Esophagus squamous epithelium (tissue), 5 donors: Measurements from ENCODE around the gene MGMT. TPM values are rescaled to one million over a fixed set of nuclear protein-coding genes. Genes with fewer than 3 reads are reported as not detected.

Experiments used
- DNase-seq: peaks from one replicate; lab custom pipeline; 2025; lab: John Stamatoyannopoulos, UW
- H3K27ac ChIP-seq, 4 donors: fragments of 200-600 bp; sonication (generic); one replicate each; pipeline ENCODE4 v1.5.1; 2016 to 2019; ENCODE audit warnings: mild to moderate bottlenecking in 1 of 4
- H3K27me3 ChIP-seq, 4 donors: fragments of 200-600 bp; sonication (generic); 1 replicate in 3 of 4; 2 replicates in 1 of 4; pipeline versions ENCODE4 v1.5.1 to v1.6.0; 2017 to 2021; ENCODE audit warnings: antibody characterized with exemption in 1 of 4
- H3K36me3 ChIP-seq, 3 donors: fragments of 200-600 bp; sonication (generic); one replicate each; pipeline ENCODE4 v1.5.1; 2016 to 2019
- H3K4me1 ChIP-seq, 3 donors: fragments of 200-600 bp; sonication (generic); one replicate each; pipeline ENCODE4 v1.5.1; 2017 to 2019
- H3K4me3 ChIP-seq, 4 donors: fragments of 200-600 bp; sonication (generic); 1 replicate in 3 of 4; 2 replicates in 1 of 4; pipeline ENCODE4 v1.5.1; 2016 to 2019; ENCODE audit warnings: mild to moderate bottlenecking in 2 of 4, moderate library complexity in 1 of 4
- H3K9me3 ChIP-seq, 3 donors: fragments of 200-600 bp; sonication (generic); one replicate each; pipeline ENCODE4 v1.5.1; 2016 to 2019
- POLR2A ChIP-seq, 4 donors: fragments of 450-650 bp; IDR thresholded peaks; one replicate each; pipeline ENCODE4 v1.6.1; 2017; ENCODE audit warnings: antibody characterized with exemption in 4 of 4, mild to moderate bottlenecking in 4 of 4, moderate library complexity in 3 of 4
- WGBS, 2 donors: methylation state at CpG; one replicate each; pipeline ENCODE4 v1.1.5; 2018; 5-methylcytosine and 5-hydroxymethylcytosine counted together
- intact Hi-C: fragments of 100-400 bp; cut with DNase I; formaldehyde crosslinking; loops from one replicate; pipeline ENCODE4 v1.15.0; 2022
- total RNA-seq, 4 donors: library from RNA; depleted of rRNA; stranded (reverse); fragments of >200 nt; gene quantifications; one replicate each; pipeline ENCODE4 v1.1.0, GENCODE V29; 2016
- TF ChIP-seq, protein P1 (sequence below), 6 experiments: fragments of 450-650 bp in 4 of 6; fragments of 200-600 bp in 2 of 6; sonication (generic) in 2 of 6; IDR thresholded peaks; one replicate each; pipeline ENCODE4 v1.5.1; 2016 to 2019; ENCODE audit warnings: antibody characterized with exemption in 6 of 6, mild to moderate bottlenecking in 4 of 6, moderate library complexity in 4 of 6
- donor health status: DM: yes; HTN: yes; CAD: no.

Gene MGMT
- total RNA-seq, 4 donors from 2014 or later: 15.6 to 28.8 (median 18.4) TPM

DNA sequence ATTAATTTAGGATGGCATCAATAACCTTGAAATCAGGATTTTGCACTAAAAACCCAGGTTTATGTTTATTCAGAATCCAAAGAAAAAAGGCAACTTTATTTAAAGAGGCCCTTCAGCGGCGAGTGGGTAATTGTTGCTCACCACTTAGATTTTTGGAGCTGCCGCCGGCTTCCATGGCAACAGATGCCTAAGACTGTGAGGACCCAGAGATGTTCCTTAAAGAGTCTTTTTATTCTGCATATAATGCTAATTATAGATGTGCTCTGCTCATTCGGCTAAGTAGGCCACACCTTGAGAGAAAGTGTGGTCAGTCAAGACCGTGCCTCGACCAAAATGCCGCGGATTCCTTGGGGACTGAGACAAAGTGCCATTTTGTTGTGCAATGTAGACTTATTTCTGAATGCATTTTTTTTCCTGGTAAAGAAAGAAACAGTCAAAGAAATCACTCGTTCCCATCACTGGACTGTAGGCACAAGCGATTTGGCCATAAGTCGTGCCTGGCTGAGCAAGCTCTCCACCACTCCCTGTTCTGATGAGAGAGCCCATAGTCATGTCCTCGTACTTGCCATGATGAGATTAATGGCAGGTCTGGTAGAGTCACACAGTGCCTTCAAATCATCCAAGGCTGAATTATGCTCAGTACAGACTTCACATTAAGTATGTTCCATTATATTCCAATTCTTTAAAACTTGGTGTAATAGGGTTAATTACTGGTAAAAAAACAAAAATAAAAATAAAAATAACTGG, 21.4 kb upstream of the MGMT start:
- no peak overlapping the region for H3K27ac ChIP-seq
- WGBS, 2 donors: 85 to 88% methylated on average over 13 of the region's 13 CpGs
- no peaks in the 10 kb centered on the region for H3K4me1 ChIP-seq
- H3K9me3 ChIP-seq: no peaks in the 10 kb centered on the region
- intact Hi-C loops: no loop called here
- TF ChIP-seq, protein P1, sequence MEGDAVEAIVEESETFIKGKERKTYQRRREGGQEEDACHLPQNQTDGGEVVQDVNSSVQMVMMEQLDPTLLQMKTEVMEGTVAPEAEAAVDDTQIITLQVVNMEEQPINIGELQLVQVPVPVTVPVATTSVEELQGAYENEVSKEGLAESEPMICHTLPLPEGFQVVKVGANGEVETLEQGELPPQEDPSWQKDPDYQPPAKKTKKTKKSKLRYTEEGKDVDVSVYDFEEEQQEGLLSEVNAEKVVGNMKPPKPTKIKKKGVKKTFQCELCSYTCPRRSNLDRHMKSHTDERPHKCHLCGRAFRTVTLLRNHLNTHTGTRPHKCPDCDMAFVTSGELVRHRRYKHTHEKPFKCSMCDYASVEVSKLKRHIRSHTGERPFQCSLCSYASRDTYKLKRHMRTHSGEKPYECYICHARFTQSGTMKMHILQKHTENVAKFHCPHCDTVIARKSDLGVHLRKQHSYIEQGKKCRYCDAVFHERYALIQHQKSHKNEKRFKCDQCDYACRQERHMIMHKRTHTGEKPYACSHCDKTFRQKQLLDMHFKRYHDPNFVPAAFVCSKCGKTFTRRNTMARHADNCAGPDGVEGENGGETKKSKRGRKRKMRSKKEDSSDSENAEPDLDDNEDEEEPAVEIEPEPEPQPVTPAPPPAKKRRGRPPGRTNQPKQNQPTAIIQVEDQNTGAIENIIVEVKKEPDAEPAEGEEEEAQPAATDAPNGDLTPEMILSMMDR (IDR thresholded peaks at IDR 0.05): no peak
- TF ChIP-seq POLR2A (IDR thresholded peaks at IDR 0.05): no peak
- no peak overlapping the region for H3K4me3 ChIP-seq
- DNase-seq: no peak
- no peaks in the 10 kb centered on the region for H3K36me3 ChIP-seq
- H3K27me3 ChIP-seq: no peaks in the 10 kb centered on the region

DNA sequence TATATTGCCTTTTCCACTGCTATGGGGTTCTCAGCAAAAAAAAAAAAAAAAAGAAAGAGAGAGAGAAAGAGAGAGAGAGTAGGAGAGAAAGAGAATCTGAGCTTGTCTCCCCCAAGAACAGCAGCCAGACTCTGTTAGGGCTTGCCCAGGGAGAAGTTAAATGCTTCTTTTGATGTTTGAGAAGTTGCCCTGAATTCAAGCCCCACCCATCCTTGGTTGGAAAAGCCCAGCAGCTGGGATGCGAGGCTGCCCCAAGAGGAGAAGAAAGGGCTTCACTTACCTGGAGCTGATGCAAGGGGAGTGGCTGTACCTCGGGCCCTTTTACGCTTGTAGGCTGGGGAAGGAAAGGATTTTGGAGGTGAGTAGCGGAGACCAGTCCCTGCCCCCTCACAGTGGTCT, 20.9 kb upstream of the MGMT start:
- intact Hi-C loops: no loop called here
- Histone ChIP-seq H3K9me3 (no peaks in the 10 kb centered on the region), H3K36me3 (no peaks in the 10 kb centered on the region), H3K4me1 (no peaks in the 10 kb centered on the region), H3K27me3 (no peaks in the 10 kb centered on the region), H3K4me3 (no peak overlapping the region), H3K27ac (no peak overlapping the region)
- DNase-seq: no peak
- 61 to 67% methylated on average over 3 to 4 of the region's 4 CpGs for WGBS, 2 donors
- TF ChIP-seq, protein P1 (IDR thresholded peaks at IDR 0.05): no peak
- no peak for TF ChIP-seq POLR2A (IDR thresholded peaks at IDR 0.05)

DNA sequence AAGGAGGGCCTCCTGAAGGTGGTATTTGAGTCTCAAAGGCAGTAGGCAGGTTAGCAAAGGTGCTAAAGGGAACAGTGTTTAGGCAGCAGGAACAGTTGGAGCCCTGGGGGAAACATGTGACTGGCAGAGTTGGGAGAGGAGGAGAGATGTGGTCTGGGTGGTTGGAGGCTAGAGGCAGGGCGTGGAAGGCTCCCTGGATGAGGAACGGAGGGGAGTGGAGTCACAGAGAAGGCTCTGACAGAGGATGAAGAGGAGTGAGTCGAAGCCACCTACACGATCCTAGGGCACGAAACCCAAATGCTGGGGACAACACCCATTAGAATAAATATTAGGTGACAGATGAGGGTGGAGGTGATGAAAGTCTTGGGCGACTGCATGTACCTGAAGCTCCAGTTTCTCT, 19.6 kb upstream of the MGMT start:
- 73 to 74% methylated on average over 6 of the region's 6 CpGs for WGBS, 2 donors

DNA sequence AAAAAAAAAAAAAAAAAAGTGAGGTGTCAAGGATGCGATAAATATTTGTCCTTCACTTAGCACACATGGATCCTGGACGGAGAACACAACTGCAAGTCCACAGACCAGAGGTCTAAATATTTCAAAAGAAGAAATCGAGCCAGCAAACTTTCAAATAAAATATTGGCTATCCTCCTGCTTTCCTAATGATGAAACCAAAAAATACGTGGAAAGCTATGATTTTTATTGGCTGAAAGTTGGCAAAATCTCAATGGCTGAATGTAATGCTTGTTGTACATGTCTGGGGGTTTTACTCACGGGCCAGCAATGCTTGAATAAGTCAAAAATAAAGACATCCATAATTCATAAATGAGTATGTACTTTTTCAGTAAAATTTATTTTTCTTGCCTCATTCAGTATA, 19.0 kb upstream of the MGMT start:
- WGBS, 2 donors: 74 to 77% methylated on average over 5 of the region's 5 CpGs
- no peak for DNase-seq
- intact Hi-C loops: no loop called here
- H3K36me3 ChIP-seq: no peaks in the 10 kb centered on the region
- no peak overlapping the region for H3K27ac ChIP-seq
- TF ChIP-seq, protein P1 (IDR thresholded peaks at IDR 0.05): no peak
- no peak for TF ChIP-seq POLR2A (IDR thresholded peaks at IDR 0.05)
- no peaks in the 10 kb centered on the region for H3K4me1 ChIP-seq
- no peak overlapping the region for H3K4me3 ChIP-seq
- no peaks in the 10 kb centered on the region for H3K9me3 ChIP-seq
- no peaks in the 10 kb centered on the region for H3K27me3 ChIP-seq

More for the DNA sequence above, 19.6 kb upstream of the MGMT start:
- no peaks in the 10 kb centered on the region for H3K27me3 ChIP-seq
- H3K27ac ChIP-seq: no peak overlapping the region
- H3K9me3 ChIP-seq: no peaks in the 10 kb centered on the region
- no peak for DNase-seq
- H3K36me3 ChIP-seq: no peaks in the 10 kb centered on the region
- no peaks in the 10 kb centered on the region for H3K4me1 ChIP-seq
- intact Hi-C loops: no loop called here
- TF ChIP-seq POLR2A (IDR thresholded peaks at IDR 0.05): no peak
- TF ChIP-seq, protein P1 (IDR thresholded peaks at IDR 0.05): no peak
- H3K4me3 ChIP-seq: no peak overlapping the region

DNA sequence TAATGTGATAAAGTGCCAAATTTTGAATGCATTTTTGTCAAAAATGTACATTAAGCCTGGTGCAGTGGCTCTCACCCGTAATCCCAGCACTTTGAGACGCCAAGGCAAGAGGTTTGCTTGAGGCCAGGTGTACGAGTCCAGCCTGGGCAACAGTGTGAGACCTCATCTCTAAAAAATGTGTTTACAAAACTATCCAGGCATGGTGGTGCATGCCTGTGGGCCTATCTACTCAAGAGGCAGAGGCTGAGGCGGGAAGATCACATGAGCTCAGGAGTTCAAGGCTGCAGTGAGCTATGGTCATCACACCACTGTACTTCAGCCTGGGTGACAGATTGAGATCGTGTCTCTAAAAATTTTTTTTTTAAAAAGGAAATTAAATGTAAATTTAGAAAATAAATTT, 18.5 kb upstream of the MGMT start:
- DNase-seq: no peak
- Histone ChIP-seq H3K27ac (no peak overlapping the region), H3K27me3 (no peaks in the 10 kb centered on the region), H3K9me3 (no peaks in the 10 kb centered on the region), H3K4me1 (no peaks in the 10 kb centered on the region), H3K36me3 (no peaks in the 10 kb centered on the region), H3K4me3 (no peak overlapping the region)
- 78 to 80% methylated on average over 5 of the region's 5 CpGs for WGBS, 2 donors
- intact Hi-C loops: no loop called here
- no peak for TF ChIP-seq POLR2A (IDR thresholded peaks at IDR 0.05)
- TF ChIP-seq, protein P1 (IDR thresholded peaks at IDR 0.05): no peak
